Neural progenitor cell (in vitro differentiated cells): ENCODE measurements around the gene TTC38. TPM values are rescaled to one million over a fixed set of nuclear protein-coding genes. Genes with fewer than 3 reads are reported as not detected.

Experiments
- DNase-seq: peaks from one replicate; pipeline ENCODE4 v3.0.0-alpha.2; 2016; ENCODE audit warnings: low spot score
- H2AFZ ChIP-seq: fragments of 200-600 bp; sonication (generic); replicated peaks from 2 replicates; pipeline ENCODE4 v1.6.1; 2016; ENCODE audit warnings: antibody characterized with exemption
- H3F3A ChIP-seq: fragments of 200-600 bp; sonication (generic); 2 replicates; pipeline ENCODE4 v1.6.1; 2016; ENCODE audit warnings: antibody characterized with exemption, low read depth
- H3K27ac ChIP-seq: fragments of 200-600 bp; sonication (generic); 2 replicates; pipeline ENCODE4 v1.5.1; 2016; ENCODE audit warnings: mild to moderate bottlenecking
- H3K27me3 ChIP-seq: fragments of 200-600 bp; sonication (generic); 2 replicates; pipeline ENCODE4 v1.6.1; 2016; ENCODE audit warnings: mild to moderate bottlenecking, moderate library complexity
- H3K36me3 ChIP-seq: fragments of 200-600 bp; sonication (generic); 2 replicates; pipeline ENCODE4 v1.5.1; 2016
- H3K4me1 ChIP-seq: fragments of 200-600 bp; sonication (generic); 2 replicates; pipeline ENCODE4 v1.6.1; 2016; ENCODE audit warnings: mixed run types
- H3K4me2 ChIP-seq: fragments of 200-600 bp; sonication (generic); 2 replicates; pipeline ENCODE4 v1.6.1; 2016
- H3K4me3 ChIP-seq: fragments of 200-600 bp; sonication (generic); 2 replicates; pipeline ENCODE4 v1.5.1; 2016
- H3K79me2 ChIP-seq: fragments of 200-600 bp; sonication (generic); 2 replicates; pipeline ENCODE4 v1.6.1; 2016; ENCODE audit warnings: low read depth
- H3K9ac ChIP-seq: fragments of 200-600 bp; sonication (generic); 2 replicates; pipeline ENCODE4 v1.6.1; 2016
- H3K9me3 ChIP-seq: fragments of 200-600 bp; sonication (generic); 2 replicates; pipeline ENCODE4 v1.5.1; 2016; ENCODE audit warnings: low read depth
- H4K20me1 ChIP-seq: fragments of 200-600 bp; sonication (generic); 2 replicates; pipeline ENCODE4 v1.6.1; 2016; ENCODE audit warnings: low read depth
- H3K27ac Mint-ChIP-seq: 3 replicates; pipeline ENCODE4 v1.8.0; 2021; ENCODE audit warnings: mixed read lengths
- H3K27me3 Mint-ChIP-seq: 2 replicates; pipeline ENCODE4 v1.8.0; 2022; ENCODE audit warnings: low read depth, mild to moderate bottlenecking, inconsistent platforms, moderate library complexity, mixed read lengths; ENCODE audit not compliant: insufficient read depth
- H3K36me3 Mint-ChIP-seq: 3 replicates; pipeline ENCODE4 v1.8.0; 2021; ENCODE audit warnings: mixed read lengths
- H3K4me1 Mint-ChIP-seq: 3 replicates; pipeline ENCODE4 v1.8.0; 2021; ENCODE audit warnings: mixed read lengths
- H3K4me3 Mint-ChIP-seq: 3 replicates; pipeline ENCODE4 v1.8.0; 2021; ENCODE audit warnings: mild to moderate bottlenecking, moderate library complexity, mixed read lengths
- H3K9me3 Mint-ChIP-seq: 3 replicates; pipeline ENCODE4 v1.8.0; 2020; ENCODE audit warnings: mixed read lengths
- EZH2 ChIP-seq: fragments of 200-600 bp; sonication (generic); IDR thresholded peaks from 2 replicates; pipeline ENCODE4 v1.6.1; 2017; ENCODE audit warnings: antibody characterized with exemption, mild to moderate bottlenecking, moderate library complexity
- EZH2phosphoT487 ChIP-seq: fragments of 200-600 bp; sonication (generic); IDR thresholded peaks from 2 replicates; pipeline ENCODE4 v1.6.1; 2017; ENCODE audit warnings: antibody characterized with exemption
- total RNA-seq: library from RNA; depleted of rRNA; stranded (reverse); fragments of >200 nt; gene quantifications from 2 replicates; pipeline ENCODE4 v1.2.3, GENCODE V29; 2015; ENCODE audit warnings: low replicate concordance
- TF ChIP-seq, protein P1 (sequence below): fragments of 200-600 bp; sonication (generic); IDR thresholded peaks from 2 replicates; pipeline ENCODE4 v1.5.1; 2017; ENCODE audit warnings: antibody characterized with exemption, mild to moderate bottlenecking

TTC38 gene
- total RNA-seq, 1 donor from 2014 or later, result 41.0 TPM

DNA sequence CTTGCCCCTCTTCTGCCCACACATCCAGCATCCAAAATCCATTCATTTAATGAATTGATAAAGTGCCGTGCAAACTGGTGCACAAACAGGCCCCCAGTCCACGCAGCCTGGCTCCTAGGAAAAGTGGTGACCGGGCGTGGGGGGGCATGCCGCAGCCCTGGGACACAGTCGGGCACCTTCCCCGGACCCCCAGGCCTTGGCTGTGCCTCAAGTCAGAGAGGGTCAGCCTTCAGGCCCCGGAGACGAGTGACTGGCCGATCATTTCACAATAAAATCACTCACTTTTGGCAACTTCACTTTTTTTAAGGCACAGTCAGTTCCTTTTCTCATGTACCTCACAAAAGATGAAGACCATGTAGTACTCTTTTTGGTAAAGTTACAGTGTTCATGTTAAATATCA is 25.7 kb upstream of the TTC38 start:
- DNase-seq, result no peak
- Mint-ChIP-seq H3K27ac (no peak overlapping the region), H3K9me3 (no peaks in the 10 kb centered on the region), H3K4me3 (no peak overlapping the region), H3K27me3 (peaks cover 3% of the 10 kb centered on the region), H3K36me3 (peaks cover 7% of the 10 kb centered on the region), H3K4me1 (peaks cover 8% of the 10 kb centered on the region)
- no peaks in the 10 kb centered on the region for H3K27me3 ChIP-seq
- H3K9me3 ChIP-seq, result no peaks in the 10 kb centered on the region
- H3K27ac ChIP-seq, result no peak overlapping the region
- H3K36me3 ChIP-seq, result no peaks in the 10 kb centered on the region
- no peaks in the 10 kb centered on the region for H3K79me2 ChIP-seq
- TF ChIP-seq EZH2phosphoT487 (no peak), EZH2 (no peak)
- TF ChIP-seq, protein P1, sequence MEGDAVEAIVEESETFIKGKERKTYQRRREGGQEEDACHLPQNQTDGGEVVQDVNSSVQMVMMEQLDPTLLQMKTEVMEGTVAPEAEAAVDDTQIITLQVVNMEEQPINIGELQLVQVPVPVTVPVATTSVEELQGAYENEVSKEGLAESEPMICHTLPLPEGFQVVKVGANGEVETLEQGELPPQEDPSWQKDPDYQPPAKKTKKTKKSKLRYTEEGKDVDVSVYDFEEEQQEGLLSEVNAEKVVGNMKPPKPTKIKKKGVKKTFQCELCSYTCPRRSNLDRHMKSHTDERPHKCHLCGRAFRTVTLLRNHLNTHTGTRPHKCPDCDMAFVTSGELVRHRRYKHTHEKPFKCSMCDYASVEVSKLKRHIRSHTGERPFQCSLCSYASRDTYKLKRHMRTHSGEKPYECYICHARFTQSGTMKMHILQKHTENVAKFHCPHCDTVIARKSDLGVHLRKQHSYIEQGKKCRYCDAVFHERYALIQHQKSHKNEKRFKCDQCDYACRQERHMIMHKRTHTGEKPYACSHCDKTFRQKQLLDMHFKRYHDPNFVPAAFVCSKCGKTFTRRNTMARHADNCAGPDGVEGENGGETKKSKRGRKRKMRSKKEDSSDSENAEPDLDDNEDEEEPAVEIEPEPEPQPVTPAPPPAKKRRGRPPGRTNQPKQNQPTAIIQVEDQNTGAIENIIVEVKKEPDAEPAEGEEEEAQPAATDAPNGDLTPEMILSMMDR, result no peak
- H3K4me1 ChIP-seq, result no peaks in the 10 kb centered on the region
- no peaks in the 10 kb centered on the region for H3F3A ChIP-seq
- no peak overlapping the region for H3K4me2 ChIP-seq
- no peaks in the 10 kb centered on the region for H4K20me1 ChIP-seq
- H3K4me3 ChIP-seq, result no peak overlapping the region
- H2AFZ ChIP-seq, result no peak overlapping the region
- H3K9ac ChIP-seq, result no peak overlapping the region

DNA sequence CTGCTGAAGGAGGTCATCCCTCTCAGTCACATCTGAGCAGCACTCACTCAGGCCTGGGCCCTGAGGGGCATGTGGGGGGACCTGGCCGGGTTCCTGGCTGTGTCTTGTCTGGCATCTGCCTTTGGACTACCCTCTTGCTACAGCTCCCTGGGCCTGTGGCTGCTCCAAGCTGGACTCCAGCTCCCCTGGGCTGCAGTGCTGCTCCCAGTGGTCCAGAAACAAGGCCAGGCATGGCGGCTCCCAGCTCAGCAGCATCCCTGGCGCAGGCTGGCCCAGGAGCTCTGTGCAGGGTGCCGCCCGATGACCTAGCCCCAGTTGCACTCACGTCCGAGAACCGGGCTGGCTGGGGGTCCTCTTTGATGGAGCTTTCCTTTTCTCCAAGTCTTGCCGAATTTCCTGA is 23.0 kb upstream of the TTC38 start:
- Histone ChIP-seq H2AFZ (no peak overlapping the region), H4K20me1 (no peaks in the 10 kb centered on the region), H3K4me2 (no peak overlapping the region), H3K9me3 (no peaks in the 10 kb centered on the region), H3K36me3 (no peaks in the 10 kb centered on the region), H3F3A (no peaks in the 10 kb centered on the region), H3K27ac (no peak overlapping the region), H3K27me3 (no peaks in the 10 kb centered on the region), H3K9ac (no peak overlapping the region), H3K4me1 (no peaks in the 10 kb centered on the region), H3K79me2 (no peaks in the 10 kb centered on the region), H3K4me3 (no peak overlapping the region)
- no peak overlapping the region for H3K4me3 Mint-ChIP-seq
- peaks cover 3% of the 10 kb centered on the region for H3K27me3 Mint-ChIP-seq
- H3K9me3 Mint-ChIP-seq, result no peaks in the 10 kb centered on the region
- peaks cover 17% of the 10 kb centered on the region for H3K4me1 Mint-ChIP-seq
- TF ChIP-seq, protein P1, result no peak
- no peak for TF ChIP-seq EZH2phosphoT487
- no peak overlapping the region for H3K27ac Mint-ChIP-seq
- peaks cover 7% of the 10 kb centered on the region for H3K36me3 Mint-ChIP-seq
- no peak for DNase-seq

DNA sequence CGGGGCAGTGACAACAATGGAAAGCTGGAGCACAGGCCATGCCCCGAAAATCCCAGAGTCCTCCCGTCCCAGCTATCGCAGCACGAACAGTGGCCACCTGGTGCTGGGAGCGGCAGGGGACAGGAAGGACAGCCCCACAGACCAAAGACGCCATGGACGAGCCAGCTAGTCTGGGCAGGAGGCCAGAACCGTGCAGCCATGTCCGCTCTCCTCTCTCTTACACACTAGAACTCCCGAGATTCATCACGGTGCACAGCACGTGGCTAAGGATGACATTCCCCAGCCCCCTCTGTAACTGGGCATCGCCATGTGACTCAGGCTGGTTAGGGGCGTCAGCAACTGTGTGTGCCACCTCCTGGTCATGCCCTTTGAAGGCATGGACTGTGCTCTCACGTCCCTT is 22.3 kb upstream of the TTC38 start:
- H3K36me3 Mint-ChIP-seq, result peaks cover 7% of the 10 kb centered on the region
- no peak overlapping the region for H3K27ac Mint-ChIP-seq

More for the DNA sequence above, 22.3 kb upstream of the TTC38 start:
- Histone ChIP-seq H3F3A (no peaks in the 10 kb centered on the region), H3K27ac (no peak overlapping the region), H3K36me3 (no peaks in the 10 kb centered on the region), H3K4me1 (peaks cover 1% of the 10 kb centered on the region), H3K9me3 (no peaks in the 10 kb centered on the region), H3K79me2 (no peaks in the 10 kb centered on the region), H3K4me2 (no peak overlapping the region), H4K20me1 (no peaks in the 10 kb centered on the region), H3K9ac (no peak overlapping the region), H2AFZ (no peak overlapping the region), H3K4me3 (no peak overlapping the region), H3K27me3 (peaks cover 2% of the 10 kb centered on the region)
- TF ChIP-seq EZH2phosphoT487 (no peak), EZH2 (no peak)
- TF ChIP-seq, protein P1, result no peak
- Mint-ChIP-seq H3K4me1 (peaks cover 17% of the 10 kb centered on the region), H3K27me3 (peaks cover 3% of the 10 kb centered on the region), H3K4me3 (no peak overlapping the region), H3K9me3 (no peaks in the 10 kb centered on the region)
- no peak for DNase-seq
